ENCODE measurements around the gene ATP5PB. TPM values are rescaled to one million over a fixed set of nuclear protein-coding genes. Genes with fewer than 3 reads are reported as not detected.

Gene ATP5PB
- total RNA-seq, 1 experiment from 2014 or later, result 344 TPM

DNA sequence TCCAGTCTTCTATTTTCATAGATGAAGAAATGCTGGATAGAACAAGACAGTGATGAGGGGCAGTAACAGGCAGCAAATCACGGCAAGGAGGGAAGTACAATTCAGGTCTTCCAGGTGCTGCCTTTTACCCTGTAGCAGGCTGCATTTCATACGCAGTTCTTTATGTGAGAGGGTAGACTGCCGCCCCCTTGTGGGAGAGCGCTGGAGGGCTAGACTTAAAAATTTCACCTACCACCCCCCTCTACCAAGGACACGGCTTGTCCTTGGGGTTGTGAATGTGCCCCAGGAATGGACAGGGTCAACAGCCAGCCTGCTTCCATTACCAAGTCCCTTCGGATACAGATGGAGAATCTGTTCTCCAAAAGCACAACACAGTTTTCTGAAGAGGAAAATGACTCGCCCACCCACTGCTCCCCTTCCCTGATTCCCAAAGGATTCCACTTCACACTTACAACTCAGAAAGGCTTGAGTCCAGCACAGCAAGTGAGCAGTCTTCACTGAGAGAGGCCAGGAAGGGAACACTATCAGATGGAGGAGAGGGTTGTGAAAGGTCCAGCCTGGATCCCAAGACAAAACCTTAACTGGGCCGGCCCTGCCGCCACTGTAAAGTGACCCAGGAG lies 7.6 kb upstream of the ATP5PB start:
- peak; percentile 24 for DNase-seq (ENCODE audit: low spot score)
- no TSS peak for BruUV-seq (replicated peaks)
- POLR2A ChIA-PET (ENCODE audit: low non-redundant PET), result interaction anchor here (0.5 kb wide), 1 partner anchor 151 kb away, joined by 20 read pairs; no protein-coding TSS in a partner anchor

DNA sequence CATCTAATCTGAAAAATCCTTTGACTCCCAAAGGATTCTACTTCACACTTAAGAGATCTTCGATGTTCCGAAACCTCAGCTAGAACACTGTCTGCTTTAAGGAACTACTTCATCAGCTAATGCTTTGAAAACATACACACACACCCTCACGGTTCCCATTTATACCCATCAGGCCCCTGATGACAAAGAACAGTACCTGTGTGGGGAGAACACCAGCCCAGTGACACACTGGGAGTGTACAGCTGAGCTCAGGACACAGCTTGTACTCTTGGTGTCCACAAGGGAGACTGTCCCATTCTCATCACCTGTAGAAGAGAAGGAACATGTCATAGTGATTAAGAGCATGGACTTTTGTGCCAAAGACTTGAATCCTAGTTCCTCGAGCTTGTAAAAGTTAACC lies 6.8 kb upstream of the ATP5PB start:
- Histone ChIP-seq H3K27ac (ENCODE audit: low read depth, low read length, poor library complexity, severe bottlenecking) (no peak overlapping the region), H3K4me1 (ENCODE audit: insufficient read depth, low read length, poor library complexity, severe bottlenecking) (no peaks in the 10 kb centered on the region), H3K9me3 (ENCODE audit: low read depth, low read length, poor library complexity, severe bottlenecking) (no peaks in the 10 kb centered on the region), H3K4me3 (ENCODE audit: low read depth, low read length, poor library complexity, severe bottlenecking) (no peak overlapping the region), H3K36me3 (ENCODE audit: insufficient read depth, low read length, poor library complexity, severe bottlenecking) (peaks cover 70% of the 10 kb centered on the region), H3K27me3 (replicated peaks; ENCODE audit: insufficient read depth, low read depth, low read length, poor library complexity) (no peaks in the 10 kb centered on the region)
- intact Hi-C loops (cut with micrococcal nuclease; ENCODE audit: unreplicated experiment), result no loop called here
- TF ChIP-seq, protein P1, sequence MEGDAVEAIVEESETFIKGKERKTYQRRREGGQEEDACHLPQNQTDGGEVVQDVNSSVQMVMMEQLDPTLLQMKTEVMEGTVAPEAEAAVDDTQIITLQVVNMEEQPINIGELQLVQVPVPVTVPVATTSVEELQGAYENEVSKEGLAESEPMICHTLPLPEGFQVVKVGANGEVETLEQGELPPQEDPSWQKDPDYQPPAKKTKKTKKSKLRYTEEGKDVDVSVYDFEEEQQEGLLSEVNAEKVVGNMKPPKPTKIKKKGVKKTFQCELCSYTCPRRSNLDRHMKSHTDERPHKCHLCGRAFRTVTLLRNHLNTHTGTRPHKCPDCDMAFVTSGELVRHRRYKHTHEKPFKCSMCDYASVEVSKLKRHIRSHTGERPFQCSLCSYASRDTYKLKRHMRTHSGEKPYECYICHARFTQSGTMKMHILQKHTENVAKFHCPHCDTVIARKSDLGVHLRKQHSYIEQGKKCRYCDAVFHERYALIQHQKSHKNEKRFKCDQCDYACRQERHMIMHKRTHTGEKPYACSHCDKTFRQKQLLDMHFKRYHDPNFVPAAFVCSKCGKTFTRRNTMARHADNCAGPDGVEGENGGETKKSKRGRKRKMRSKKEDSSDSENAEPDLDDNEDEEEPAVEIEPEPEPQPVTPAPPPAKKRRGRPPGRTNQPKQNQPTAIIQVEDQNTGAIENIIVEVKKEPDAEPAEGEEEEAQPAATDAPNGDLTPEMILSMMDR (conservative IDR thresholded peaks at IDR 0.05; ENCODE audit: low read depth, low read length), result no peak
- no peak for TF ChIP-seq EZH2 (IDR thresholded peaks at IDR 0.05; ENCODE audit: borderline replicate concordance, low read depth, low read length, poor library complexity, severe bottlenecking)
- ChIA-PET POLR2A (ENCODE audit: low non-redundant PET) (no interaction called here), CTCF (no interaction called here)
- DNase-seq (ENCODE audit: low spot score), result no peak
- no TSS peak for BruUV-seq (replicated peaks)

More for the DNA sequence above, 7.6 kb upstream of the ATP5PB start:
- intact Hi-C loops (cut with micrococcal nuclease; ENCODE audit: unreplicated experiment), result no loop called here
- no peak overlapping the region for H3K4me3 ChIP-seq (ENCODE audit: low read depth, low read length, poor library complexity, severe bottlenecking)
- no peak overlapping the region for H3K27ac ChIP-seq (ENCODE audit: low read depth, low read length, poor library complexity, severe bottlenecking)
- CTCF ChIA-PET, result no interaction called here
- H3K9me3 ChIP-seq (ENCODE audit: low read depth, low read length, poor library complexity, severe bottlenecking), result no peaks in the 10 kb centered on the region
- peaks cover 66% of the 10 kb centered on the region for H3K36me3 ChIP-seq (ENCODE audit: insufficient read depth, low read length, poor library complexity, severe bottlenecking)
- H3K4me1 ChIP-seq (ENCODE audit: insufficient read depth, low read length, poor library complexity, severe bottlenecking), result no peaks in the 10 kb centered on the region
- no peaks in the 10 kb centered on the region for H3K27me3 ChIP-seq (replicated peaks; ENCODE audit: insufficient read depth, low read depth, low read length, poor library complexity)
- TF ChIP-seq EZH2 (IDR thresholded peaks at IDR 0.05; ENCODE audit: borderline replicate concordance, low read depth, low read length, poor library complexity, severe bottlenecking), result no peak
- TF ChIP-seq, protein P1 (conservative IDR thresholded peaks at IDR 0.05; ENCODE audit: low read depth, low read length), result peak; percentile 63

DNA sequence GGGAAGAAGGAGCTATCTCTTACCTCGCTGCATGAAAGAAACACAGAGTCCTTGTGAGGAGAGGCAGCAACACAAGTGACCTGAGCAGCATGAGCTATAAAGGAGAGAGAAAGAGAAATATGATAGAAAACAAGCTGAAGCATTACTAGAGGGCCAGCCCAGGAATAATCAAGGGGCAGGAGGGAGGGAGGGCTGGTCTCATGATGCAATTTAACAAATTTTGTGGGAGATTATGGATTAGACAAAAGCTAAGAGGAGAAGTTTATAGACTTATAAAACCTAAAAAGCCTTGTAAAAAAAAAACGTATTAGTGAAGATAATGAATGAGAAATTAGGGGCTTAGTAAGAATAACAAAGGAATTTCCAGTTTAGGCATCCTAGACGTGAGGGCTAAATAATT lies 5.2 kb upstream of the ATP5PB start:
- H3K9me3 ChIP-seq (ENCODE audit: low read depth, low read length, poor library complexity, severe bottlenecking), result no peaks in the 10 kb centered on the region
- no peak overlapping the region for H3K27ac ChIP-seq (ENCODE audit: low read depth, low read length, poor library complexity, severe bottlenecking)
- H3K4me3 ChIP-seq (ENCODE audit: low read depth, low read length, poor library complexity, severe bottlenecking), result no peak overlapping the region
- DNase-seq (ENCODE audit: low spot score), result no peak
- H3K36me3 ChIP-seq (ENCODE audit: insufficient read depth, low read length, poor library complexity, severe bottlenecking), result peaks cover 66% of the 10 kb centered on the region
- intact Hi-C loops (cut with micrococcal nuclease; ENCODE audit: unreplicated experiment), result no loop called here
- BruUV-seq (replicated peaks), result no TSS peak
- no peak for TF ChIP-seq EZH2 (IDR thresholded peaks at IDR 0.05; ENCODE audit: borderline replicate concordance, low read depth, low read length, poor library complexity, severe bottlenecking)
- TF ChIP-seq, protein P1 (conservative IDR thresholded peaks at IDR 0.05; ENCODE audit: low read depth, low read length), result no peak
- no peaks in the 10 kb centered on the region for H3K27me3 ChIP-seq (replicated peaks; ENCODE audit: insufficient read depth, low read depth, low read length, poor library complexity)
- CTCF ChIA-PET, result no interaction called here
- POLR2A ChIA-PET (ENCODE audit: low non-redundant PET), result no interaction called here
- peaks cover 4% of the 10 kb centered on the region for H3K4me1 ChIP-seq (ENCODE audit: insufficient read depth, low read length, poor library complexity, severe bottlenecking)
